ENCODE data around the gene GBF1.
"Not testable (repeated sequence)": the region's sequence is repeated elsewhere in the genome, so short reads cannot be mapped to it uniquely, and the experiment has no call there.

Gene GBF1

GRCh38 chr10:102245082-102245931 is at the start of gene GBF1:
TSS of gene GBF1 (plus strand) at chr10:102245532. CDS start at chr10:102258939, 13,407 bp downstream.
- peak in 3 of 4 experiments; percentile 67 to 76 (median 74) for DNase-seq (ENCODE audit: low read depth in 4 of 4, low spot score in 1 of 4)

GRCh38 chr10:102196893-102197292 is 48.4 kb upstream of the GBF1 start:
- DNase-seq (ENCODE audit: low read depth in 4 of 4, low spot score in 1 of 4), result no peak

GRCh38 chr10:102198027-102198426 is 47.3 kb upstream of the GBF1 start:
- DNase-seq (ENCODE audit: low read depth in 4 of 4, low spot score in 1 of 4), result no peak

GRCh38 chr10:102200751-102201640 is 44.3 kb upstream of the GBF1 start:
- DNase-seq (ENCODE audit: low read depth in 4 of 4, low spot score in 1 of 4), result no peak

GRCh38 chr10:102202386-102202785 is 42.9 kb upstream of the GBF1 start:
- DNase-seq (ENCODE audit: low read depth in 4 of 4, low spot score in 1 of 4), result no peak

GRCh38 chr10:102208311-102209035 is 36.9 kb upstream of the GBF1 start:
- no peak for DNase-seq (ENCODE audit: low read depth in 4 of 4, low spot score in 1 of 4)

- no peak for DNase-seq (ENCODE audit: low read depth in 4 of 4, low spot score in 1 of 4)
Observed at GRCh38 chr10:102211615-102212299, 33.6 kb upstream of the GBF1 start.

- DNase-seq (ENCODE audit: low read depth in 4 of 4, low spot score in 1 of 4), result not testable (repeated sequence)
Observed at GRCh38 chr10:102213599-102213998, 31.7 kb upstream of the GBF1 start.

- DNase-seq (ENCODE audit: low read depth in 4 of 4, low spot score in 1 of 4), result no peak
Observed at GRCh38 chr10:102219370-102219769, 26.0 kb upstream of the GBF1 start.

- no peak for DNase-seq (ENCODE audit: low read depth in 4 of 4, low spot score in 1 of 4)
Observed at GRCh38 chr10:102220612-102221011, 24.7 kb upstream of the GBF1 start.

- no peak for DNase-seq (ENCODE audit: low read depth in 4 of 4, low spot score in 1 of 4)
Observed at GRCh38 chr10:102222797-102223196, 22.5 kb upstream of the GBF1 start.

GRCh38 chr10:102225646-102226541 is 19.4 kb upstream of the GBF1 start, which contains the start of gene ELOVL3:
TSS of gene ELOVL3 (plus strand) at chr10:102226299. CDS start at chr10:102226549, 250 bp downstream.
- DNase-seq (ENCODE audit: low read depth in 4 of 4, low spot score in 1 of 4), result peak in 3 of 4 experiments; percentile 48 to 81 (median 69)

- no peak for DNase-seq (ENCODE audit: low read depth in 4 of 4, low spot score in 1 of 4)
Observed at GRCh38 chr10:102226542-102226870, 18.8 kb upstream of the GBF1 start.

GRCh38 chr10:102227050-102227449 is 18.3 kb upstream of the GBF1 start:
- DNase-seq (ENCODE audit: low read depth in 4 of 4, low spot score in 1 of 4), result no peak

GRCh38 chr10:102229810-102230263 is 15.5 kb upstream of the GBF1 start:
- DNase-seq (ENCODE audit: low read depth in 4 of 4, low spot score in 1 of 4), result peak; percentile 73 to 80 (median 75)

GRCh38 chr10:102230264-102230860 is 15.0 kb upstream of the GBF1 start:
- DNase-seq (ENCODE audit: low read depth in 4 of 4, low spot score in 1 of 4), result peak in 1 of 4 experiments; percentile 21

GRCh38 chr10:102230861-102231356 is 14.4 kb upstream of the GBF1 start:
- peak in 1 of 4 experiments; percentile 39 for DNase-seq (ENCODE audit: low read depth in 4 of 4, low spot score in 1 of 4)

GRCh38 chr10:102231357-102232318 is 13.7 kb upstream of the GBF1 start:
- DNase-seq (ENCODE audit: low read depth in 4 of 4, low spot score in 1 of 4), result peak in 3 of 4 experiments; percentile 52 to 72 (median 57)

Data from stimulated activated CD4-positive, alpha-beta T cell treated with anti-CD3 and anti-CD28 coated beads, Interleukin-1b, Interleukin-23, amount 100 ng/mL, for 24 hours (primary cell).